VCaP (cell line): ENCODE results near the gene XNDC1N.

Source experiments
- H3K27ac ChIP-seq: fragments of 450-650 bp; 2 replicates; pipeline ENCODE4 v1.5.1; 2017
- CTCF ChIP-seq: fragments of 450-650 bp; conservative IDR thresholded peaks from 2 replicates; pipeline ENCODE4 v1.5.1; 2017; ENCODE audit warnings: mild to moderate bottlenecking, moderate library complexity

Gene XNDC1N, protein sequence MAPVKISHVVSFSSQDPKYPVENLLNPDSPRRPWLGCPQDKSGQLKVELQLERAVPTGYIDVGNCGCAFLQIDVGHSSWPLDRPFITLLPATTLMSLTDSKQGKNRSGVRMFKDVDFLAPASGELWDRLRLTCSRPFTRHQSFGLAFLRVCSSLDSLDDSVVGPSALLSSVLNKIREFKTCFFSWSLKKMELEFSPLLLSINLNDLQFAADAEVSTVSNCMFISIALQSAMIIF

GRCh38 chr11:71927820-71928736 is at the start of gene XNDC1N:
TSS of gene XNDC1N (minus strand) at chr11:71928594. CDS start at chr11:71923353, 5,241 bp downstream.
- no peak for TF ChIP-seq CTCF
- H3K27ac ChIP-seq: peak within 1 kb of the TSS; percentile 91

- no peak overlapping the region for H3K27ac ChIP-seq
- TF ChIP-seq CTCF: peak; percentile 93
These were observed 49.5 kb upstream of the XNDC1N start for GRCh38 chr11:71977743-71978418.

- TF ChIP-seq CTCF: no peak
- H3K27ac ChIP-seq: no peak overlapping the region
These were observed 48.7 kb upstream of the XNDC1N start for GRCh38 chr11:71977090-71977489.

GRCh38 chr11:71976551-71976950 is 48.2 kb upstream of the XNDC1N start:
- TF ChIP-seq CTCF: no peak
- no peak overlapping the region for H3K27ac ChIP-seq

- TF ChIP-seq CTCF: no peak
- H3K27ac ChIP-seq: no peak overlapping the region
These were observed 43.3 kb upstream of the XNDC1N start for GRCh38 chr11:71971680-71972079.

- no peak overlapping the region for H3K27ac ChIP-seq
- TF ChIP-seq CTCF: no peak
These were observed 36.2 kb upstream of the XNDC1N start for GRCh38 chr11:71964641-71965040.

DNA sequence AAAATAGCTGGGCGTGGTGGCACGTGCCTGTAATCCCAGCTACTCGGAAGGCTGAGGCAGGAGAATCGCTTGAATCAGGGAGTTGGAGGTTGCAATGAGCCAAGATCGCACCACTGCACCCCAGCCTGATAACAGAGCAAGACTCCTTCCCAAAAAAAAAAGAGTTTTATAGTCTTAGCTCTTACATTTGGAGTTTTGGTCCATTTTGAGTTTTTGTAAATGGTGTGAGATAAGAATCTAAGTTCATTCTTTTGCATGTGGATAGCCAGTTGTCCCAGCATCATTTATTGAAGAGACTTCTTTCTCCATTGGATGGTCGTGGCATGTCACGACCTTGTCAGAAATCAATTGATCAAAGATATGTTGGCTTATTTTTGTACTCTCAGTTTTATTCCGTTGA is 35.1 kb upstream of the XNDC1N start:
- no peak overlapping the region for H3K27ac ChIP-seq
- no peak for TF ChIP-seq CTCF
